ENCODE results near the gene LSMEM2.

GRCh38 chr3:50299638-50299928, 20.7 kb downstream of the LSMEM2 start:
- TF ChIP-seq, protein P1, sequence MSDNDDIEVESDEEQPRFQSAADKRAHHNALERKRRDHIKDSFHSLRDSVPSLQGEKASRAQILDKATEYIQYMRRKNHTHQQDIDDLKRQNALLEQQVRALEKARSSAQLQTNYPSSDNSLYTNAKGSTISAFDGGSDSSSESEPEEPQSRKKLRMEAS (IDR thresholded peaks at IDR 0.05; ENCODE audit: low read depth, low read length) = no peak
- TF ChIP-seq CTCF (IDR thresholded peaks at IDR 0.05; ENCODE audit: low read depth, low read length) = no peak
- no peak for TF ChIP-seq POLR2A (IDR thresholded peaks at IDR 0.05; ENCODE audit: extremely low read depth, insufficient read length)
